ENCODE results near the gene PROZ.

Gene PROZ

DNA sequence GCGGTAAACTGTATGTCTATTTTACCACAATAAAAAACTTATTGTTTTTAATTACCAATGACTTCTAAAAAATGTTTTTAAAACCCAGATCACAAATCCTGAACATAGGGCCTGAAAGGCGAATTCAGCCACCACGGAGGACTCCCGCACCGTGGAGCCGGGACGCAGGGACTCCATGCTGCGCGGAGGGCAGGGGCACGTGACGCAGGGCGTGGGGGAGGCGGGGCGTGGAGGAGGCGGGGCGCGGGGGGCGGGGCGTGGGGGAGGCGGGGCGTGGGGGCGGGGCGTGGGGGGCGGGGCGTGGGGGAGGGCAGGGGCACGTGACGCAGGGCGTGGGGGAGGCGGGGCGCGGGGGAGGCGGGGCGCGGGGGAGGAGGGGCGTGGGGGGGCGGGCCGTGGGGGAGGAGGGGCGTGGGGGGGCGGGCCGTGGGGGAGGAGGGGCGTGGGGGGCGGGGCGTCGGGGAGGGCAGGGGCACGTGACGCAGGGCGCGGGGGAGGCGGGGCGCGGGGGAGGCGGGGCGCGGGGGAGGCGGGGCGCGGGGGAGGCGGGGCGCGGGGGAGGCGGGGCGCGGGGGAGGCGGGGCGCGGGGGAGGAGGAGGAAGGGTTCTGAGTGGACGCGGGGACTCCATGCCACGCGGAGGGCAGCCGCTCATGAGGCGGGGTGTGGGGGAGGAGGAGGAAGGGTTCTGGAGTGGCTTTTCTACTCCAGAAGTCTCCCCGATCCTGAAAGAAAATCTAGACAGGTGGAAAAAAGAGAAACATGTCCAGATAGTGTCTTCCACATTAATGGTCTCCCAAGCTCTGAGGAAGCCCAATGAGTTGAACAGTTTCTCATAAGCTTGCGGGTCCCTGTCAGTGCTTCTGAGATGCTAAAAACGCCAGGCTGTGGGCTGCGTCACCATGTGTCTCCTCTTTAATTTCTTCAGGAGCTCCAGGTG, 4.4 kb upstream of the PROZ start:
- peak overlapping the region; percentile 73 for H3K4me3 ChIP-seq (ENCODE audit: low read length)
- TF ChIP-seq EZH2phosphoT487 (IDR thresholded peaks at IDR 0.05; ENCODE audit: low read depth): no peak
- TF ChIP-seq, protein P1, sequence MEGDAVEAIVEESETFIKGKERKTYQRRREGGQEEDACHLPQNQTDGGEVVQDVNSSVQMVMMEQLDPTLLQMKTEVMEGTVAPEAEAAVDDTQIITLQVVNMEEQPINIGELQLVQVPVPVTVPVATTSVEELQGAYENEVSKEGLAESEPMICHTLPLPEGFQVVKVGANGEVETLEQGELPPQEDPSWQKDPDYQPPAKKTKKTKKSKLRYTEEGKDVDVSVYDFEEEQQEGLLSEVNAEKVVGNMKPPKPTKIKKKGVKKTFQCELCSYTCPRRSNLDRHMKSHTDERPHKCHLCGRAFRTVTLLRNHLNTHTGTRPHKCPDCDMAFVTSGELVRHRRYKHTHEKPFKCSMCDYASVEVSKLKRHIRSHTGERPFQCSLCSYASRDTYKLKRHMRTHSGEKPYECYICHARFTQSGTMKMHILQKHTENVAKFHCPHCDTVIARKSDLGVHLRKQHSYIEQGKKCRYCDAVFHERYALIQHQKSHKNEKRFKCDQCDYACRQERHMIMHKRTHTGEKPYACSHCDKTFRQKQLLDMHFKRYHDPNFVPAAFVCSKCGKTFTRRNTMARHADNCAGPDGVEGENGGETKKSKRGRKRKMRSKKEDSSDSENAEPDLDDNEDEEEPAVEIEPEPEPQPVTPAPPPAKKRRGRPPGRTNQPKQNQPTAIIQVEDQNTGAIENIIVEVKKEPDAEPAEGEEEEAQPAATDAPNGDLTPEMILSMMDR (IDR thresholded peaks at IDR 0.05; ENCODE audit: low read depth, low read length): no peak
- no peak overlapping the region for H3K27ac ChIP-seq (ENCODE audit: low read length)
- H3K4me1 ChIP-seq (ENCODE audit: low read length): peaks cover 6% of the 10 kb centered on the region
- 0 out of 2 replicates have a peak, but pooled peaks cover 11% of the 10 kb centered on the region for H3K9me3 ChIP-seq (ENCODE audit: insufficient read depth, low read length)
- H3K4me2 ChIP-seq (ENCODE audit: low read length): peak overlapping the region; percentile 89
- H2AFZ ChIP-seq (ENCODE audit: low read depth, low read length): peak overlapping the region; percentile 74
- H3K27me3 ChIP-seq (ENCODE audit: low read depth, low read length): peaks cover 9% of the 10 kb centered on the region
- peak overlapping the region; percentile 30; the same call in 1 of the 2 replicates for H3K9ac ChIP-seq (ENCODE audit: low read length)
- H4K20me1 ChIP-seq (ENCODE audit: insufficient read depth, low read length): no peaks in the 10 kb centered on the region
- no peaks in the 10 kb centered on the region for H3K36me3 ChIP-seq (replicated peaks; ENCODE audit: low read depth, low read length)
- no peaks in the 10 kb centered on the region for H3K79me2 ChIP-seq (ENCODE audit: low read length)

DNA sequence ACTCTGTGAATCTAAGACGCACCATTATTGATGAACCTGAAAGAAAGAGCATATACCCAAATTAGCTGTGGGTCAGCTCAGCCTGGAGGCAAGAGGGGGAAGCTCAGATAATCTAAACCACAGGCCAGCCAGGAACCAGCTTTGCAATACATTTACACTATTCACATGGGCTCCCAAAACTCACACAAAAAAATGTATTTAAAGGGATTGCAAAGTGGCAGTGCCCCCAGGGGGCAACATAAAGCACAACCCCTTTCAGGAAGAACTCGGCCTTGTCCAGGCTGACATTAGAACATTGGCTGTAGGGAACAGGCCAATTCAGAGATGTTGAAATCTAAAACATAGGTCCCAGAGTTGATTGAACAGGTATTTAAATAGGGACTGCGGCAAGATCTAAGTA, 3.2 kb upstream of the PROZ start:
- Histone ChIP-seq H3K4me1 (ENCODE audit: low read length) (peaks cover 6% of the 10 kb centered on the region), H3K27me3 (ENCODE audit: low read depth, low read length) (peaks cover 9% of the 10 kb centered on the region), H3K79me2 (ENCODE audit: low read length) (no peaks in the 10 kb centered on the region), H3K4me3 (ENCODE audit: low read length) (no peak overlapping the region), H3K27ac (ENCODE audit: low read length) (no peak overlapping the region), H4K20me1 (ENCODE audit: insufficient read depth, low read length) (no peaks in the 10 kb centered on the region), H3K4me2 (ENCODE audit: low read length) (no peak overlapping the region), H3K9ac (ENCODE audit: low read length) (no peak overlapping the region), H3K36me3 (replicated peaks; ENCODE audit: low read depth, low read length) (no peaks in the 10 kb centered on the region), H3K9me3 (ENCODE audit: insufficient read depth, low read length) (0 out of 2 replicates have a peak, but pooled peaks cover 11% of the 10 kb centered on the region), H2AFZ (ENCODE audit: low read depth, low read length) (no peak overlapping the region)
- TF ChIP-seq, protein P1 (IDR thresholded peaks at IDR 0.05; ENCODE audit: low read depth, low read length): no peak
- TF ChIP-seq EZH2phosphoT487 (IDR thresholded peaks at IDR 0.05; ENCODE audit: low read depth): no peak

DNA sequence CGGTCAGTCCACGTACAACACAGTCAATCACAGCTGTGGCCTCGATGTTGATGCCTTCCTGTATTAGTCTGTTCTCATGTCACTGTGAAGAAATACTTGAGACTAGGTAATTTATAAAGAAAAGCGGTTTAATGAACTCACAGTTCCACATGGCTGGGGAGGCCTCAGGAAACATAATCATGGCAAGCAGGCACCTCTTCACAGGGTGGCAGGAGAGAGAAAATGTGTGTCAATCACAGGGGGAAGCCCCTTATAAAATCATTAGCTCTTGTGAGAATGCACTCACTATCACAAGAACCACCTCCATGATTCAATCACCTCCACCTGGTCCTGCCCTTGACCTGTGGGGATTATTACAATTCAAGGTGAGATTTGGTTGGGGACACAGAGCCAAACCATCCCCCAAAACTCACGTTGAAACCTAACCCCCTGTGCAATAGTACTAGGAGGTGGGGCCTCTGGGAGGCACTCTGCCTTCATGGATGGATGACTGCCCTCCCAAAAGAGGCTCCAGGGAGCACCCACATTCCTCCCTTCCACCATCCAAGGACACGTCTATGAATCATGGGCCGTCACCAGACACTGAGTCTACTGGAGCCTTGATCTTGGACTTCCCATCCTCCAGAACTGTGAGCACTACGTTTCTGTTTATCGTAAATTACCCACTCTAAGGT, 2.3 kb upstream of the PROZ start:
- peaks cover 11% of the 10 kb centered on the region for H3K27me3 ChIP-seq (ENCODE audit: low read depth, low read length)
- H4K20me1 ChIP-seq (ENCODE audit: insufficient read depth, low read length): no peaks in the 10 kb centered on the region
- no peak overlapping the region for H3K4me2 ChIP-seq (ENCODE audit: low read length)
- no peak overlapping the region for H3K27ac ChIP-seq (ENCODE audit: low read length)
- H3K79me2 ChIP-seq (ENCODE audit: low read length): no peaks in the 10 kb centered on the region
- no peaks in the 10 kb centered on the region for H3K36me3 ChIP-seq (replicated peaks; ENCODE audit: low read depth, low read length)
- no peak for TF ChIP-seq EZH2phosphoT487 (IDR thresholded peaks at IDR 0.05; ENCODE audit: low read depth)
- TF ChIP-seq, protein P1 (IDR thresholded peaks at IDR 0.05; ENCODE audit: low read depth, low read length): no peak
- H3K9me3 ChIP-seq (ENCODE audit: insufficient read depth, low read length): 0 out of 2 replicates have a peak, but pooled peaks cover 11% of the 10 kb centered on the region
- no peak overlapping the region for H3K4me3 ChIP-seq (ENCODE audit: low read length)
- no peak overlapping the region for H2AFZ ChIP-seq (ENCODE audit: low read depth, low read length)
- no peak overlapping the region for H3K9ac ChIP-seq (ENCODE audit: low read length)
- H3K4me1 ChIP-seq (ENCODE audit: low read length): peaks cover 6% of the 10 kb centered on the region
